Peyer's patch (tissue), 4 donors: Measurements from ENCODE around the gene KIF25.

Source experiments
- CTCF ChIP-seq, 6 experiments: fragments of 450-650 bp in 4 of 6; fragments of 200-600 bp in 2 of 6; sonication (generic) in 1 of 6; IDR thresholded peaks; one replicate each; pipeline ENCODE4 v1.5.1; 2017 to 2019; ENCODE audit warnings: antibody characterized with exemption in 6 of 6, mild to moderate bottlenecking in 3 of 6, moderate library complexity in 1 of 6
- POLR2A ChIP-seq, 2 donors: fragments of 450-650 bp; IDR thresholded peaks; one replicate each; pipeline ENCODE4 v1.5.1; 2017; ENCODE audit warnings: antibody characterized with exemption in 2 of 2, mild to moderate bottlenecking in 2 of 2, moderate library complexity in 2 of 2

GRCh38 chr6:168053086-168053956, 55.9 kb downstream of the KIF25 start:
- no peak for TF ChIP-seq CTCF (IDR thresholded peaks at IDR 0.05)
- no peak for TF ChIP-seq POLR2A (IDR thresholded peaks at IDR 0.05)
